HepG2 (cell line): ENCODE results near the gene TBC1D5. TPM values are rescaled to one million over a fixed set of nuclear protein-coding genes. Genes with fewer than 3 reads are reported as not detected.
"Not testable (repeated sequence)": the region's sequence is repeated elsewhere in the genome, so short reads cannot be mapped to it uniquely, and the experiment has no call there.

Experiments
- ATAC-seq: fragments of 200-7000 bp; cut with Tn5 transposase; 3 replicates; pipeline ENCODE4 v1.9.1; 2020; ENCODE audit warnings: mild to moderate bottlenecking, moderate library complexity
- BruUV-seq: library from RNA; stranded (reverse); fragments of 400-500 nt; replicated peaks from 2 replicates; lab custom pipeline; 2021; lab: Mats Ljungman, UMichigan
- CTCF ChIA-PET: fragments of 300-600 bp; formaldehyde crosslinking; extraction: SDS; loops from one replicate; lab custom pipeline; 2021; ENCODE audit warnings: low total read pairs, inconsistent platforms, low intra/inter-chr PET ratio; lab: Yijun Ruan, JAX
- POLR2A ChIA-PET: fragments of 350-600 bp; sonication (Branson Sonifier 250); formaldehyde crosslinking; loops from one replicate; lab custom pipeline; 2020; ENCODE audit warnings: antibody characterized with exemption, inconsistent platforms; lab: Yijun Ruan, JAX
- DNase-seq: peaks from one replicate; pipeline ENCODE4 v3.0.0-alpha.2; 2015; ENCODE audit warnings: low spot score
- FAIRE-seq: peaks from 3 replicates; lab custom pipeline; 2011; peaks lifted over from hg19 to GRCh38; lab: Jason Lieb, UNC
- H2AFZ ChIP-seq: one replicate; pipeline ENCODE4 v1.6.1; 2011; ENCODE audit warnings: low read length, inconsistent platforms
- H3K27ac ChIP-seq: fragments of 300-600 bp; 3 replicates; pipeline ENCODE4 v1.8.0; 2011; ENCODE audit warnings: mixed run types, mild to moderate bottlenecking, mixed read lengths, low read length, inconsistent platforms; ENCODE audit not compliant: insufficient read depth; ENCODE audit errors: extremely low read length
- H3K27me3 ChIP-seq, 2 experiments: fragments of 200-600 bp in 1 of 2; 2 replicates in 1 of 2; 3 replicates in 1 of 2; pipeline versions ENCODE4 v1.6.0 to v1.8.0; 2011; ENCODE audit warnings: low read length in 2 of 2, mild to moderate bottlenecking in 2 of 2, moderate library complexity in 2 of 2, inconsistent platforms in 1 of 2; ENCODE audit not compliant: insufficient read depth in 2 of 2, control insufficient read depth in 1 of 2
- H3K36me3 ChIP-seq, 2 experiments: fragments of 200-600 bp in 1 of 2; replicated peaks in 1 of 2; 2 replicates in 1 of 2; 3 replicates in 1 of 2; pipeline versions ENCODE4 v1.5.1 to v1.8.0; 2011; ENCODE audit warnings: low read length in 2 of 2, inconsistent platforms in 1 of 2; ENCODE audit not compliant: insufficient read depth in 2 of 2, control insufficient read depth in 1 of 2
- H3K4me1 ChIP-seq: 2 replicates; pipeline ENCODE4 v1.5.1; 2012; ENCODE audit warnings: low read length, inconsistent platforms; ENCODE audit not compliant: insufficient read depth
- H3K4me2 ChIP-seq: 2 replicates; pipeline ENCODE4 v1.6.0; 2011; ENCODE audit warnings: low read depth, low read length, inconsistent platforms
- H3K4me3 ChIP-seq, 3 experiments: fragments of 200-600 bp in 1 of 3; sonication (generic), shearing (Covaris generic) in 1 of 3; replicated peaks in 1 of 3; 2 replicates each; pipeline ENCODE4 v1.5.1; 2011 to 2016; ENCODE audit warnings: low read length in 3 of 3, inconsistent platforms in 2 of 3, low read depth in 2 of 3, mild to moderate bottlenecking in 2 of 3, control low read depth in 1 of 3, mixed read lengths in 1 of 3; ENCODE audit not compliant: insufficient read depth in 1 of 3
- H3K79me2 ChIP-seq: one replicate; pipeline ENCODE4 v1.6.1; 2011; ENCODE audit warnings: low read length, inconsistent platforms; ENCODE audit not compliant: insufficient read depth
- H3K9ac ChIP-seq: 2 replicates; pipeline ENCODE4 v1.6.0; 2011; ENCODE audit warnings: mild to moderate bottlenecking, low read depth, low read length, inconsistent platforms; ENCODE audit not compliant: insufficient read depth
- H3K9me3 ChIP-seq: 2 replicates; pipeline ENCODE4 v1.5.1; 2012; ENCODE audit warnings: mild to moderate bottlenecking, low read length
- H4K20me1 ChIP-seq: 2 replicates; pipeline ENCODE4 v1.6.0; 2011; ENCODE audit warnings: inconsistent platforms, mild to moderate bottlenecking, low read length, moderate library complexity; ENCODE audit not compliant: insufficient read depth
- AFF4 ChIP-seq: sonication (generic); formaldehyde crosslinking; IDR thresholded peaks from 2 replicates; pipeline ENCODE4 v1.4.0; 2020; ENCODE audit warnings: missing genetic modification reagents
- HMG20A ChIP-seq: IDR thresholded peaks from 2 replicates; pipeline ENCODE4 v1.6.1; 2016; ENCODE audit warnings: borderline replicate concordance
- ZFP36L1 ChIP-seq: sonication (generic); formaldehyde crosslinking; IDR thresholded peaks from 2 replicates; pipeline ENCODE4 v1.8.0; 2022; ENCODE audit warnings: mild to moderate bottlenecking, missing genetic modification reagents, moderate library complexity
- ZNF124 ChIP-seq: sonication (generic); formaldehyde crosslinking; IDR thresholded peaks from 2 replicates; pipeline ENCODE4 v1.4.0; 2020; ENCODE audit warnings: missing genetic modification reagents
- ZNF225 ChIP-seq: sonication (generic); formaldehyde crosslinking; IDR thresholded peaks from 2 replicates; pipeline ENCODE4 v1.4.0; 2020; ENCODE audit warnings: mild to moderate bottlenecking, missing genetic modification reagents
- WGBS: methylation state at CpG from one replicate; pipeline ENCODE4 v1.1.6; 2017; ENCODE audit warnings: low lambda C conversion rate; 5-methylcytosine and 5-hydroxymethylcytosine counted together
- in situ Hi-C: cut with HindIII; loops from 2 replicates; pipeline ENCODE4 v1.10.0; 2017; ENCODE audit warnings: low pct_unique_long_range_greater_than_20kb; ENCODE audit not compliant: extremely low pct_ligation_motif_present
- intact Hi-C: fragments of 100-400 bp; cut with micrococcal nuclease; formaldehyde crosslinking; loops from one replicate; pipeline ENCODE4 v1.10.0; 2022; ENCODE audit not compliant: unreplicated experiment
- polyA plus RNA-seq, 8 experiments: library from polyadenylated mRNA; depleted of rRNA in 3 of 8; stranded (reverse) in 7 of 8; unstranded in 1 of 8; fragments of >200 nt; fragmentation: Illumina TruSeq in 4 of 8; extraction: Trizol in 4 of 8; gene quantifications; 2 replicates each; pipeline versions ENCODE4 v1.2.1 to v1.2.3, GENCODE V29; 2011 to 2016; ENCODE audit warnings: low read depth in 4 of 8, missing spikeins in 1 of 8, mixed read lengths in 1 of 8; ENCODE audit not compliant: insufficient read depth in 1 of 8
- total RNA-seq, 5 experiments: library from RNA; depleted of rRNA; stranded (reverse); fragments of >200 nt; fragmentation: Illumina TruSeq; extraction: Trizol; gene quantifications; 2 replicates each; pipeline ENCODE4 v1.2.3, GENCODE V29; 2016; ENCODE audit warnings: low read depth in 1 of 5

Gene TBC1D5
- total and polyA plus RNA-seq, 2 of the 13 experiments (the other 11 are each of a cell fraction or from before 2014, with no cell fraction given) = 19.2 to 33.3 TPM

- no peak for TF ChIP-seq AFF4 (CRISPR knock-in tag)
- TF ChIP-seq HMG20A (CRISPR knock-in tag) = no peak
- no peak for TF ChIP-seq ZFP36L1 (CRISPR knock-in tag)
These were observed 248.2 kb downstream of the TBC1D5 start (continued) for GRCh38 chr3:17494117-17494809.

GRCh38 chr3:17491601-17492000, 250.8 kb downstream of the TBC1D5 start:
- 97% methylated on average over 4 of the region's 4 CpGs for WGBS
- in situ Hi-C loops = no loop called here
- no peak overlapping the region for H3K4me2 ChIP-seq
- no TSS peak for BruUV-seq
- FAIRE-seq = no peak
- no peak for ATAC-seq
- no peak for TF ChIP-seq ZNF225 (CRISPR knock-in tag)
- no peak for TF ChIP-seq ZNF124 (CRISPR knock-in tag)
- no peaks in the 10 kb centered on the region for H3K4me1 ChIP-seq
- H3K4me3 ChIP-seq = no peak overlapping the region
- H2AFZ ChIP-seq = no peak overlapping the region
- H3K36me3 ChIP-seq = 0 out of 5 replicates have a peak, but pooled peaks cover 0 to 7% of the 10 kb centered on the region in 2 experiments
- H3K27me3 ChIP-seq = no peaks in the 10 kb centered on the region
- POLR2A ChIA-PET = no interaction called here
- no peak overlapping the region for H3K9ac ChIP-seq
- intact Hi-C loops = no loop called here
- no peaks in the 10 kb centered on the region for H4K20me1 ChIP-seq
- H3K9me3 ChIP-seq = peaks cover 10% of the 10 kb centered on the region
- DNase-seq = no peak
- H3K79me2 ChIP-seq = no peaks in the 10 kb centered on the region
- H3K27ac ChIP-seq = no peak overlapping the region
- CTCF ChIA-PET = no interaction called here

- intact Hi-C loops, FAIRE-seq, H3K36me3 ChIP-seq, POLR2A ChIA-PET, H3K27me3 ChIP-seq, BruUV-seq, H3K27ac ChIP-seq, DNase-seq, H3K4me1 ChIP-seq, ATAC-seq, H3K4me2 ChIP-seq, in situ Hi-C loops, H4K20me1 ChIP-seq, CTCF ChIA-PET, H3K4me3 ChIP-seq, H3K9ac ChIP-seq, H2AFZ ChIP-seq, H3K79me2 ChIP-seq: not testable (repeated sequence)
- WGBS = 96% methylated on average over 1 of the region's 1 CpG
- H3K9me3 ChIP-seq = peaks cover 10% of the 10 kb centered on the region
These were observed 251.2 kb downstream of the TBC1D5 start for GRCh38 chr3:17491190-17491589.
